GM15510 (cell line): ENCODE measurements around the gene PKNOX2.

ENCODE experiments used
- POLR2A ChIP-seq: IDR thresholded peaks from 3 replicates; pipeline ENCODE4 v1.6.1; 2011; ENCODE audit warnings: borderline replicate concordance; ENCODE audit not compliant: insufficient read length; ENCODE audit errors: extremely low read depth

Gene PKNOX2

GRCh38 chr11:125370561-125371389, 206.2 kb downstream of the PKNOX2 start:
- no peak for TF ChIP-seq POLR2A

DNA sequence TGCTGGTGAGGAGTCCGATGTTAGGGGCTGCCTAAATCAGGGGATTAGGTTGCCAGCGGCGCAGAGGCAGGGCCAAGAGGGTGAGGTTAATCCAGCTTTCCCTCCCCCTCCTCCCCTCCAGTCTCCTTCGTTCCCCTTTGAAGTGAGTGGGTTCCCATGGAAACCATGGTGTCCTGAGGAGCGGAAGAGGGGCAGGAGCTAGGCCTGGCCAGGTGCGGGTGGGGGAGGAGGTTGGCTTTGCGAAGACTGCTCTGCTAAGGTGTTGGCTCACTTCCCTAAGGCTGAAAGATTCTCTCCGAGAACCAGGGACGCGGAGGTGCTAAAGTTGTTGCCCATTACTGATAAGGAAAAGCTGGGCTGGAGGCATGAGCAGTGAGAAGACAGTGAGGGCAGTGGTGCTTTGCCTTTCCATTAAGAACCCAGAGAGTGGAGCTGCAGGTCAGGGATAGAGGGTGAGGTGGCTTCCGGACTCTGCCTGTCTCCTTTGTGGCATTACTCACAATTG, 206.9 kb downstream of the PKNOX2 start:
- no peak for TF ChIP-seq POLR2A

GRCh38 chr11:125372088-125372487, 207.5 kb downstream of the PKNOX2 start:
- no peak for TF ChIP-seq POLR2A

GRCh38 chr11:125372911-125373310, 208.4 kb downstream of the PKNOX2 start:
- no peak for TF ChIP-seq POLR2A

- no peak for TF ChIP-seq POLR2A
These were observed 209.2 kb downstream of the PKNOX2 start for GRCh38 chr11:125373426-125374391.

- TF ChIP-seq POLR2A, result no peak
These were observed 209.8 kb downstream of the PKNOX2 start for GRCh38 chr11:125374398-125374797.

GRCh38 chr11:125375146-125375545, 210.6 kb downstream of the PKNOX2 start:
- TF ChIP-seq POLR2A, result no peak

DNA sequence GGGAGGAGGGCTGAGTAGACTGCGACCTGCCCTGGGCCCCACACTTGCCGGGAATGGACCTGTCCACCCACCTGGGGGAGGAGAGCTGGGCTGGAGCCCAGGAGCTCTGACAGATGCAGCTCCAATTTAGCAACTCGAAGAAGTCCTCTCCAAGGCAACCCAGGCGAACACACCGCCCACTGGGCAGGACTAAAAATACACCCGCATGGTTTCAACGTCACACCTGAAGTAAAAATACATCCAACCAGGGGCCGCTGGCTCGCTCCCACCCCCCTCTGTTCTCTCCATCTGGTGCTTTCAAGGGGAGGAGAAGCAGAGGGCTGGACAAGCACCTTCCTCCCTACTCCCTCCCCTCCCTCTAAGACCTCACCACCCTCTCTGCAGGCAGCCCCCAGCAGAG, 211.6 kb downstream of the PKNOX2 start:
- no peak for TF ChIP-seq POLR2A

DNA sequence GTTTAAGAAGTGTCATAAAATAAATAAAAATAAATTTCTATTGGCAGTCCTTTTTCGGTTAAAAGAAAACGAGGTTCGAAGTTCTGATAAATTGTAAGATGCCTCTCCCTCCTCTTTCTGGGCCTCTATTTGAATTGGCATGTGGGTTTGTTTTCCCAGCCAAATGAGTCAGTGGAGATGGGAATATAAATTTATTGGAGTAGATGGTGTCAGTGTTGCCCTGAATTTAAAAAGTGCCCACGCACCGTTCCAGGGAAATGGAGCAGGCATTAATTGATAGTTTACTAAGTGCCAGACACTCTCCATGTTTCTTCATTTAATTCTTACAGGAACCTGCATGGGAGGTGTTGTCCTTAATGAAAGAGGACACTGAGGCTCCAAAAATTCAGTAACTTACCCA, 212.3 kb downstream of the PKNOX2 start:
- no peak for TF ChIP-seq POLR2A

DNA sequence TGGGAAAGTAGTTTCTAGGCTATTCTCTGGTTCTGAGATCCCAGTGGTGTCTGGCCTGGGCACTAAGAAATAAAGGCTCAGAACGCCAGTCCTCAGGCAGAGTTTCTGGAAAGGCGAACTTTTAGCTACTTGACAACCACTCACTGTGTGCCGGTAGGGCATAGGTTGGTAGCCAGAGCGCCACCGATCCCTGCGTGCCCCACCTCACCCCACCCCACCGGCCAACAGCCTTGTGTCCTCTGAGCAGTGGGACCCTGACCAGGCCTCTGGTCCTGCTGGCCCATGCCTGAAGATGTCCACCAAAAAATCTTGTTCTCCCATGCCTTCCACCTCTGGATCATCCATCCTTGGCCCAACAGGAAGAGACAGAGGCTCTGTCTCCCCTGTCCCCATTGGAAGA, 213.5 kb downstream of the PKNOX2 start:
- no peak for TF ChIP-seq POLR2A

DNA sequence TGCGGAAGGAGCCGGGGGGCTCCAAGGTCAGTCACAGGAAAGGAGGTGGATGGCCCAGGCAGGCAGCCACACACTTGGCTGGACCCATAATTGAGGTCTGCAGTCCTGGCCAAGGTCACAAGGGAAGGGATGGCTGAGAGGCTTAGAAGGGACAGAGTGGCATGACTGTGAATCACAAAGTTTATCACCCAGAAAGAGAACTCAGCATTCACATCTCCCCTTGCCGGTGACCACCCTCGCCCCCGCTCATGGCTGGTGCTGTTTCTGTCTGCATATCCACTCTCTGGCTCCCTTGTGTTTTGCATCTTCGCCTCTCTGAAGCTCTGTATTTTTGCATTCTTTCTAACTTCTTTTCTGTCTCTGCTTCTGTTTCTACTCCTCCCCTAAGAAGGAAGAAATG, 214.0 kb downstream of the PKNOX2 start:
- no peak for TF ChIP-seq POLR2A

GRCh38 chr11:125379565-125379964, 215.0 kb downstream of the PKNOX2 start:
- TF ChIP-seq POLR2A, result no peak

- TF ChIP-seq POLR2A, result no peak
These were observed 215.4 kb downstream of the PKNOX2 start for GRCh38 chr11:125379981-125380380.

GRCh38 chr11:125380756-125381445, 216.3 kb downstream of the PKNOX2 start:
- TF ChIP-seq POLR2A, result no peak
